Panc1 (cell line): Measurements from ENCODE around the gene ACACB. TPM values are rescaled to one million over a fixed set of nuclear protein-coding genes. Genes with fewer than 3 reads are reported as not detected.
A peak's percentile ranks its signal among the peaks of the same experiment; 100 is the strongest.

Source experiments
- ATAC-seq: fragments of 200-7000 bp; cut with Tn5 transposase; 2 replicates; pipeline ENCODE4 v1.9.1; 2020; ENCODE audit warnings: mild to moderate bottlenecking, moderate library complexity
- BruUV-seq: library from RNA; stranded (reverse); fragments of 400-500 nt; replicated peaks from 2 replicates; lab custom pipeline; 2021; lab: Mats Ljungman, UMichigan
- CTCF ChIA-PET: fragments of 300-600 bp; sonication (Branson Sonifier 250); formaldehyde crosslinking; loops from one replicate; lab custom pipeline; 2022; ENCODE audit warnings: antibody characterized with exemption; lab: Charles Lee
- POLR2A ChIA-PET: fragments of 300-600 bp; sonication (Branson Sonifier 250); formaldehyde crosslinking; loops from one replicate; lab custom pipeline; 2022; ENCODE audit warnings: antibody characterized with exemption; lab: Charles Lee
- DNase-seq: peaks from one replicate; pipeline ENCODE4 v3.0.0-alpha.2; 2010; ENCODE audit warnings: low read depth, low spot score
- H3K27ac ChIP-seq: 2 replicates; pipeline ENCODE4 v1.5.1; 2011; ENCODE audit warnings: mild to moderate bottlenecking, low read length, inconsistent platforms
- H3K27me3 ChIP-seq: fragments of 200-500 bp; sonication (Bioruptor generic); 2 replicates; pipeline ENCODE4 v1.6.0; 2014; ENCODE audit warnings: low read length, inconsistent platforms; ENCODE audit not compliant: control insufficient read depth, insufficient read depth
- H3K36me3 ChIP-seq: fragments of 200-500 bp; sonication (Bioruptor generic); 2 replicates; pipeline ENCODE4 v1.5.1; 2014; ENCODE audit warnings: inconsistent platforms, mild to moderate bottlenecking, low read length, moderate library complexity; ENCODE audit not compliant: control insufficient read depth, insufficient read depth
- H3K4me1 ChIP-seq: 2 replicates; pipeline ENCODE4 v1.5.1; 2011; ENCODE audit warnings: inconsistent platforms, mild to moderate bottlenecking, low read length, moderate library complexity; ENCODE audit not compliant: control insufficient read depth, insufficient read depth
- H3K4me3 ChIP-seq, 2 experiments: 2 replicates each; pipeline ENCODE4 v1.5.1; 2011 to 2012; ENCODE audit warnings: low read depth in 2 of 2, low read length in 2 of 2, mild to moderate bottlenecking in 2 of 2, inconsistent platforms in 1 of 2, moderate library complexity in 1 of 2
- H3K9me3 ChIP-seq: fragments of 200-500 bp; sonication (Bioruptor generic); 2 replicates; pipeline ENCODE4 v1.5.1; 2014; ENCODE audit warnings: low read depth, mild to moderate bottlenecking, inconsistent platforms, low read length, moderate library complexity; ENCODE audit not compliant: control insufficient read depth, insufficient read depth
- CTCF ChIP-seq: fragments of 450-650 bp; IDR thresholded peaks from 2 replicates; pipeline ENCODE4 v1.5.1; 2017; ENCODE audit warnings: mild to moderate bottlenecking
- POLR2AphosphoS5 ChIP-seq: IDR thresholded peaks from 2 replicates; pipeline ENCODE4 v1.6.1; 2012; ENCODE audit warnings: mild to moderate bottlenecking, low read depth, low read length, moderate library complexity
- REST ChIP-seq, 2 experiments: IDR thresholded peaks; 2 replicates each; pipeline ENCODE4 v1.6.1; 2011 to 2012; ENCODE audit warnings: low read depth in 2 of 2, control low read depth in 1 of 2, low read length in 1 of 2, mild to moderate bottlenecking in 1 of 2, moderate library complexity in 1 of 2; ENCODE audit not compliant: insufficient read depth in 1 of 2
- SIN3A ChIP-seq: IDR thresholded peaks from 2 replicates; pipeline ENCODE4 v1.6.1; 2012; ENCODE audit warnings: low read depth, mild to moderate bottlenecking, low read length, moderate library complexity, borderline replicate concordance; ENCODE audit not compliant: insufficient read depth
- TCF7L2 ChIP-seq: IDR thresholded peaks from 2 replicates; pipeline ENCODE4 v1.6.1; 2011; ENCODE audit warnings: mild to moderate bottlenecking, low read depth, low read length, inconsistent platforms
- in situ Hi-C: cut with HindIII; loops from 2 replicates; pipeline ENCODE4 v1.10.0; 2016; ENCODE audit warnings: low sequenced_read_pairs, low pct_unique_long_range_greater_than_20kb
- intact Hi-C: fragments of 100-400 bp; cut with micrococcal nuclease; formaldehyde crosslinking; loops from one replicate; pipeline ENCODE4 v1.10.0; 2022; ENCODE audit not compliant: unreplicated experiment
- total RNA-seq: library from RNA; stranded (reverse); gene quantifications from one replicate; pipeline ENCODE4 v1.2.1, GENCODE V29; 2021; ENCODE audit not compliant: unreplicated experiment

Gene ACACB
- total RNA-seq, 1 experiment from 2014 or later = 12.3 TPM

- no peak for ATAC-seq
- DNase-seq = no peak
- Histone ChIP-seq H3K4me1 (no peaks in the 10 kb centered on the region), H3K27ac (no peak overlapping the region), H3K36me3 (no peaks in the 10 kb centered on the region), H3K9me3 (no peaks in the 10 kb centered on the region), H3K4me3 (no peak overlapping the region), H3K27me3 (peaks cover 12% of the 10 kb centered on the region)
- no peak for TF ChIP-seq POLR2AphosphoS5
- intact Hi-C loops = no loop called here
- no TSS peak for BruUV-seq
- ChIA-PET CTCF (no interaction called here), POLR2A (no interaction called here)
- in situ Hi-C loops = no loop called here
Observed at GRCh38 chr12:109301643-109302168, 185.3 kb downstream of the ACACB start.

- Histone ChIP-seq H3K4me1 (no peaks in the 10 kb centered on the region), H3K4me3 (no peak overlapping the region), H3K36me3 (no peaks in the 10 kb centered on the region), H3K27ac (no peak overlapping the region), H3K9me3 (no peaks in the 10 kb centered on the region), H3K27me3 (peaks cover 12% of the 10 kb centered on the region)
- ChIA-PET CTCF (no interaction called here), POLR2A (no interaction called here)
- BruUV-seq = no TSS peak
- ATAC-seq (peak; percentile 44; the same call in 1 of the 2 replicates), DNase-seq (no peak)
- TF ChIP-seq POLR2AphosphoS5 (no peak), SIN3A (no peak), TCF7L2 (no peak), CTCF (no peak), REST (IDR thresholded peaks at IDR 0.05; ENCODE audit: insufficient read depth in 1 of 2, low read depth in 2 of 2, low read length in 1 of 2) (no peak)
- in situ Hi-C loops (no loop called here), intact Hi-C loops (no loop called here)
Observed at GRCh38 chr12:109302358-109302757, 186.0 kb downstream of the ACACB start.

GRCh38 chr12:109302770-109303169 lies 186.4 kb downstream of the ACACB start:
- Histone ChIP-seq H3K9me3 (no peaks in the 10 kb centered on the region), H3K36me3 (no peaks in the 10 kb centered on the region), H3K27ac (no peak overlapping the region), H3K4me1 (no peaks in the 10 kb centered on the region), H3K27me3 (peaks cover 12% of the 10 kb centered on the region), H3K4me3 (no peak overlapping the region)
- TF ChIP-seq REST (IDR thresholded peaks at IDR 0.05; ENCODE audit: insufficient read depth in 1 of 2, low read depth in 2 of 2, low read length in 1 of 2) = no peak
- no TSS peak for BruUV-seq
- ChIA-PET POLR2A (no interaction called here), CTCF (no interaction called here)
- intact Hi-C loops = no loop called here
- in situ Hi-C loops = no loop called here
- DNase-seq (no peak), ATAC-seq (no peak)
